ENCODE data around the gene RABGAP1L. TPM values are rescaled to one million over a fixed set of nuclear protein-coding genes. Genes with fewer than 3 reads are reported as not detected.

Gene RABGAP1L
- total RNA-seq, 1 experiment from 2014 or later = 29.3 TPM

- no TSS peak for BruUV-seq (replicated peaks)
- H4K20me1 ChIP-seq (ENCODE audit: insufficient read depth) = no peaks in the 10 kb centered on the region
- no peak for ATAC-seq
- CTCF ChIA-PET = no interaction called here
- TF ChIP-seq, protein P1, sequence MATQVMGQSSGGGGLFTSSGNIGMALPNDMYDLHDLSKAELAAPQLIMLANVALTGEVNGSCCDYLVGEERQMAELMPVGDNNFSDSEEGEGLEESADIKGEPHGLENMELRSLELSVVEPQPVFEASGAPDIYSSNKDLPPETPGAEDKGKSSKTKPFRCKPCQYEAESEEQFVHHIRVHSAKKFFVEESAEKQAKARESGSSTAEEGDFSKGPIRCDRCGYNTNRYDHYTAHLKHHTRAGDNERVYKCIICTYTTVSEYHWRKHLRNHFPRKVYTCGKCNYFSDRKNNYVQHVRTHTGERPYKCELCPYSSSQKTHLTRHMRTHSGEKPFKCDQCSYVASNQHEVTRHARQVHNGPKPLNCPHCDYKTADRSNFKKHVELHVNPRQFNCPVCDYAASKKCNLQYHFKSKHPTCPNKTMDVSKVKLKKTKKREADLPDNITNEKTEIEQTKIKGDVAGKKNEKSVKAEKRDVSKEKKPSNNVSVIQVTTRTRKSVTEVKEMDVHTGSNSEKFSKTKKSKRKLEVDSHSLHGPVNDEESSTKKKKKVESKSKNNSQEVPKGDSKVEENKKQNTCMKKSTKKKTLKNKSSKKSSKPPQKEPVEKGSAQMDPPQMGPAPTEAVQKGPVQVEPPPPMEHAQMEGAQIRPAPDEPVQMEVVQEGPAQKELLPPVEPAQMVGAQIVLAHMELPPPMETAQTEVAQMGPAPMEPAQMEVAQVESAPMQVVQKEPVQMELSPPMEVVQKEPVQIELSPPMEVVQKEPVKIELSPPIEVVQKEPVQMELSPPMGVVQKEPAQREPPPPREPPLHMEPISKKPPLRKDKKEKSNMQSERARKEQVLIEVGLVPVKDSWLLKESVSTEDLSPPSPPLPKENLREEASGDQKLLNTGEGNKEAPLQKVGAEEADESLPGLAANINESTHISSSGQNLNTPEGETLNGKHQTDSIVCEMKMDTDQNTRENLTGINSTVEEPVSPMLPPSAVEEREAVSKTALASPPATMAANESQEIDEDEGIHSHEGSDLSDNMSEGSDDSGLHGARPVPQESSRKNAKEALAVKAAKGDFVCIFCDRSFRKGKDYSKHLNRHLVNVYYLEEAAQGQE (IDR thresholded peaks at IDR 0.05; ENCODE audit: low read depth) = no peak
- H3K27me3 ChIP-seq (ENCODE audit: insufficient read depth, low read length) = no peaks in the 10 kb centered on the region
- intact Hi-C loops (cut with micrococcal nuclease) = no loop called here
- no peak overlapping the region for H3K27ac ChIP-seq (ENCODE audit: low read depth, low read length)
- no peak for DNase-seq (ENCODE audit: low read depth, low spot score)
- peak overlapping the region; percentile 31 for H2AFZ ChIP-seq (ENCODE audit: low read depth, low read length, poor library complexity, severe bottlenecking)
- no peaks in the 10 kb centered on the region for H3K79me2 ChIP-seq (ENCODE audit: insufficient read depth, low read length)
- H3K4me2 ChIP-seq (ENCODE audit: low read length) = no peak overlapping the region
- no peaks in the 10 kb centered on the region for H3K4me1 ChIP-seq (ENCODE audit: control insufficient read depth in 1 of 2, insufficient read depth in 2 of 2, low read length in 2 of 2)
- no peak overlapping the region for H3K4me3 ChIP-seq (replicated peaks in 1 of 2; ENCODE audit: low read depth in 1 of 2, low read length in 2 of 2)
- H3K9me2 ChIP-seq (ENCODE audit: insufficient read depth) = no peaks in the 10 kb centered on the region
- no peak overlapping the region for H3K9ac ChIP-seq (ENCODE audit: low read length)
- RAD21 ChIA-PET (ENCODE audit: low non-redundant PET in 1 of 2, low total read pairs in 2 of 2, uncharacterized antibody in 2 of 2, unreplicated experiment in 2 of 2) = no interaction called here
- POLR2A ChIA-PET = no interaction called here
- no peaks in the 10 kb centered on the region for H3K9me3 ChIP-seq (ENCODE audit: control insufficient read depth in 1 of 2, insufficient read depth in 1 of 2, low read depth in 1 of 2, low read length in 2 of 2)
- no peaks in the 10 kb centered on the region for H3K36me3 ChIP-seq (ENCODE audit: control insufficient read depth in 1 of 2, insufficient read depth in 2 of 2, low read length in 2 of 2)
Measured at GRCh38 chr1:174112489-174113162, 46.7 kb upstream of the RABGAP1L start.

DNA sequence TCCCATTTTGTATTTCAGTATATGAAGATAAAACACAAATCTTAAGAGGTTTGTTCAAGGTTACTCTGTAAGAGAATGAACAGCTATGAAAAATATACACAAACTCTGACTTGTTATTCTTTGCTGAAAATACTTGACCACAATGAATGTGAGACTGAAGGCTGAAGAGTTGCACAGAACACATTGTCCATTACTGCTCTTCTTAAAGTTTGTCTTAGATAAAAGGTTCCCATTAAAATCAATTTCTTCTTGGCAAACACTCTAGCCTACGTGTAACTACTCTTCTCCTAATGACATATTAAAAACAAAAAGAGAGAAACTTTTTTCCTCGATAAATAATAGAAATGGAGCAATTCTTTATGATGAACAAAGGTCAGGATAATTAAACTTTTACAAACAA lies 45.2 kb upstream of the RABGAP1L start:
- H3K4me1 ChIP-seq (ENCODE audit: control insufficient read depth in 1 of 2, insufficient read depth in 2 of 2, low read length in 2 of 2) = no peaks in the 10 kb centered on the region
- H3K4me2 ChIP-seq (ENCODE audit: low read length) = no peak overlapping the region
- POLR2A ChIA-PET = interaction anchor here (1.4 kb wide), 1 partner anchor 40 kb away, joined by 3 read pairs; no protein-coding TSS in a partner anchor
- no peak overlapping the region for H3K9ac ChIP-seq (ENCODE audit: low read length)
- H3K4me3 ChIP-seq (replicated peaks in 1 of 2; ENCODE audit: low read depth in 1 of 2, low read length in 2 of 2) = no peak overlapping the region
- H3K27ac ChIP-seq (ENCODE audit: low read depth, low read length) = no peak overlapping the region
- CTCF ChIA-PET = interaction anchor here (1.1 to 1.5 kb wide), 4 partner anchors 12 to 45 kb away, joined by 3 to 4 read pairs (median 3); partner anchors contain the start of gene RABGAP1L
- no peaks in the 10 kb centered on the region for H3K9me2 ChIP-seq (ENCODE audit: insufficient read depth)
- intact Hi-C loops (cut with micrococcal nuclease) = no loop called here
- no peak for DNase-seq (ENCODE audit: low read depth, low spot score)
- no peak for ATAC-seq
- peak overlapping the region; percentile 66 for H2AFZ ChIP-seq (ENCODE audit: low read depth, low read length, poor library complexity, severe bottlenecking)
- no peaks in the 10 kb centered on the region for H3K79me2 ChIP-seq (ENCODE audit: insufficient read depth, low read length)
- no TSS peak for BruUV-seq (replicated peaks)
- RAD21 ChIA-PET (ENCODE audit: low non-redundant PET in 1 of 2, low total read pairs in 2 of 2, uncharacterized antibody in 2 of 2, unreplicated experiment in 2 of 2) = interaction anchor here in 1 of 2 experiments (0.8 kb wide), 1 partner anchor 104 kb away, joined by 3 read pairs; no protein-coding TSS in a partner anchor
- no peaks in the 10 kb centered on the region for H3K36me3 ChIP-seq (ENCODE audit: control insufficient read depth in 1 of 2, insufficient read depth in 2 of 2, low read length in 2 of 2)
- no peaks in the 10 kb centered on the region for H4K20me1 ChIP-seq (ENCODE audit: insufficient read depth)
- H3K9me3 ChIP-seq (ENCODE audit: control insufficient read depth in 1 of 2, insufficient read depth in 1 of 2, low read depth in 1 of 2, low read length in 2 of 2) = no peaks in the 10 kb centered on the region
- no peaks in the 10 kb centered on the region for H3K27me3 ChIP-seq (ENCODE audit: insufficient read depth, low read length)
- no peak for TF ChIP-seq EZH2 (IDR thresholded peaks at IDR 0.05)
- TF ChIP-seq ELF1 (IDR thresholded peaks at IDR 0.05; ENCODE audit: borderline replicate concordance, low read depth) = no peak
- TF ChIP-seq, protein P1 (IDR thresholded peaks at IDR 0.05; ENCODE audit: low read depth) = no peak
- TF ChIP-seq YY1 (IDR thresholded peaks at IDR 0.05; ENCODE audit: extremely low read depth, insufficient replicate concordance, low read depth, low read length) = no peak
- TF ChIP-seq FOSL1 (IDR thresholded peaks at IDR 0.05; ENCODE audit: low read depth) = no peak
- TF ChIP-seq RAD21 (IDR thresholded peaks at IDR 0.05; ENCODE audit: low read depth) = no peak
- no peak for TF ChIP-seq ZNF274 (IDR thresholded peaks at IDR 0.05; ENCODE audit: low read depth, low read length)
- TF ChIP-seq SRF (IDR thresholded peaks at IDR 0.05; ENCODE audit: low read depth) = no peak
- no peak for TF ChIP-seq POLR2A (IDR thresholded peaks at IDR 0.05; ENCODE audit: borderline replicate concordance, extremely low read depth, insufficient read depth, insufficient read length)
- TF ChIP-seq, protein P2, sequence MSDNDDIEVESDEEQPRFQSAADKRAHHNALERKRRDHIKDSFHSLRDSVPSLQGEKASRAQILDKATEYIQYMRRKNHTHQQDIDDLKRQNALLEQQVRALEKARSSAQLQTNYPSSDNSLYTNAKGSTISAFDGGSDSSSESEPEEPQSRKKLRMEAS (IDR thresholded peaks at IDR 0.05) = no peak
- TF ChIP-seq CEBPB (IDR thresholded peaks at IDR 0.05; ENCODE audit: low read depth) = no peak

Data from HCT116 (cell line).